Neural cell (in vitro differentiated cells): ENCODE data around the gene CLTRN.

ENCODE experiments used
- CTCF ChIP-seq: fragments of 450-650 bp; IDR thresholded peaks from 2 replicates; pipeline ENCODE4 v1.5.1; 2014; ENCODE audit warnings: antibody characterized with exemption, mild to moderate bottlenecking, moderate library complexity; ENCODE audit not compliant: poor library complexity, severe bottlenecking
- POLR2AphosphoS5 ChIP-seq: IDR thresholded peaks from 2 replicates; pipeline ENCODE4 v1.6.1; 2012

GRCh38 chrX:15673970-15674369, 9.4 kb upstream of the CLTRN start:
- TF ChIP-seq POLR2AphosphoS5 (no peak), CTCF (no peak)
